GM23338 (cell line): ENCODE results near the gene GRK3. TPM values are rescaled to one million over a fixed set of nuclear protein-coding genes. Genes with fewer than 3 reads are reported as not detected.

Source experiments
- ATAC-seq: fragments of 200-7000 bp; cut with Tn5 transposase; 3 replicates; pipeline ENCODE4 v1.9.1; 2020
- DNase-seq: peaks from one replicate; pipeline ENCODE4 v3.0.0-alpha.2; 2015; ENCODE audit warnings: low spot score
- H2AFZ ChIP-seq: fragments of 200-600 bp; sonication (generic); 2 replicates; pipeline ENCODE4 v1.8.0; 2016; ENCODE audit warnings: antibody characterized with exemption, mild to moderate bottlenecking, moderate library complexity
- H3F3A ChIP-seq: fragments of 200-600 bp; sonication (generic); replicated peaks from 2 replicates; pipeline ENCODE4 v1.8.0; 2017; ENCODE audit warnings: antibody characterized with exemption, mixed run types, low read depth
- H3K27ac ChIP-seq: fragments of 200-600 bp; sonication (generic); 2 replicates; pipeline ENCODE4 v1.6.1; 2016; ENCODE audit warnings: low read depth
- H3K27me3 ChIP-seq: fragments of 200-600 bp; sonication (generic); 2 replicates; pipeline ENCODE4 v1.8.0; 2016; ENCODE audit warnings: mild to moderate bottlenecking, mixed run types, moderate library complexity; ENCODE audit not compliant: insufficient read depth
- H3K36me3 ChIP-seq: fragments of 200-600 bp; sonication (generic); 2 replicates; pipeline ENCODE4 v1.8.0; 2016; ENCODE audit warnings: mild to moderate bottlenecking; ENCODE audit not compliant: insufficient read depth
- H3K4me1 ChIP-seq: fragments of 200-600 bp; sonication (generic); 2 replicates; pipeline ENCODE4 v1.8.0; 2016; ENCODE audit warnings: mild to moderate bottlenecking, moderate library complexity; ENCODE audit not compliant: insufficient read depth
- H3K4me2 ChIP-seq: fragments of 200-600 bp; sonication (generic); 2 replicates; pipeline ENCODE4 v1.7.1; 2017; ENCODE audit warnings: mixed run types
- H3K4me3 ChIP-seq: fragments of 200-600 bp; sonication (generic); 2 replicates; pipeline ENCODE4 v1.6.1; 2016; ENCODE audit warnings: mixed run types
- H3K79me2 ChIP-seq: fragments of 200-600 bp; sonication (generic); replicated peaks from 2 replicates; pipeline ENCODE4 v1.8.0; 2017; ENCODE audit warnings: mild to moderate bottlenecking; ENCODE audit not compliant: insufficient read depth
- H3K9me2 ChIP-seq: fragments of 200-600 bp; sonication (generic); 2 replicates; pipeline ENCODE4 v1.8.0; 2017; ENCODE audit not compliant: insufficient read depth
- H4K20me1 ChIP-seq: fragments of 200-600 bp; sonication (generic); replicated peaks from 2 replicates; pipeline ENCODE4 v1.8.0; 2017; ENCODE audit warnings: mild to moderate bottlenecking; ENCODE audit not compliant: insufficient read depth
- H3K27ac Mint-ChIP-seq: 2 replicates; pipeline ENCODE4 v1.8.0; 2020; ENCODE audit warnings: inconsistent platforms, mild to moderate bottlenecking, moderate library complexity, mixed read lengths
- H3K27me3 Mint-ChIP-seq: 3 replicates; pipeline ENCODE4 v1.8.0; 2022; ENCODE audit warnings: low read depth, mild to moderate bottlenecking, moderate library complexity, mixed read lengths, inconsistent platforms; ENCODE audit not compliant: insufficient read depth, poor library complexity
- H3K36me3 Mint-ChIP-seq: 3 replicates; pipeline ENCODE4 v1.8.0; 2021; ENCODE audit warnings: low read depth, mild to moderate bottlenecking, inconsistent platforms, moderate library complexity, mixed read lengths
- H3K4me1 Mint-ChIP-seq: 3 replicates; pipeline ENCODE4 v1.8.0; 2020; ENCODE audit warnings: mild to moderate bottlenecking, inconsistent platforms, mixed read lengths
- H3K4me3 Mint-ChIP-seq: 3 replicates; pipeline ENCODE4 v1.8.0; 2021; ENCODE audit warnings: moderate library complexity, mild to moderate bottlenecking, inconsistent platforms, mixed read lengths
- H3K9me3 Mint-ChIP-seq: 3 replicates; pipeline ENCODE4 v1.8.0; 2020; ENCODE audit warnings: moderate library complexity, mild to moderate bottlenecking, inconsistent platforms, mixed read lengths
- CREB1 ChIP-seq: fragments of 250-450 bp; sonication (Bioruptor Pico); IDR thresholded peaks from 2 replicates; pipeline ENCODE4 v1.5.0; 2020; ENCODE audit warnings: low read depth, mild to moderate bottlenecking, moderate library complexity
- EZH2 ChIP-seq: fragments of 200-600 bp; sonication (generic); IDR thresholded peaks from one replicate; pipeline ENCODE4 v1.8.0; 2017; ENCODE audit warnings: antibody characterized with exemption, mild to moderate bottlenecking, low read depth; ENCODE audit not compliant: unreplicated experiment
- EZH2phosphoT487 ChIP-seq: fragments of 200-600 bp; sonication (generic); IDR thresholded peaks from one replicate; pipeline ENCODE4 v1.8.1; 2018; ENCODE audit warnings: antibody characterized with exemption; ENCODE audit not compliant: unreplicated experiment
- JUNB ChIP-seq: IDR thresholded peaks from one replicate; pipeline ENCODE4 v1.6.1; 2016; ENCODE audit warnings: antibody characterized with exemption; ENCODE audit not compliant: unreplicated experiment
- NANOG ChIP-seq: IDR thresholded peaks from 2 replicates; pipeline ENCODE4 v1.6.1; 2016; ENCODE audit warnings: antibody characterized with exemption, borderline replicate concordance
- POLR2AphosphoS5 ChIP-seq: IDR thresholded peaks from 2 replicates; pipeline ENCODE4 v1.6.1; 2016; ENCODE audit warnings: antibody characterized with exemption, low read depth
- STAT1 ChIP-seq: IDR thresholded peaks from one replicate; pipeline ENCODE4 v1.6.1; 2016; ENCODE audit warnings: antibody characterized with exemption; ENCODE audit not compliant: unreplicated experiment
- ZNF114 ChIP-seq: fragments of 250-450 bp; sonication (Bioruptor Pico); IDR thresholded peaks from 2 replicates; pipeline ENCODE4 v1.5.0; 2020; ENCODE audit warnings: mild to moderate bottlenecking, moderate library complexity
- ZNF331 ChIP-seq: fragments of 250-450 bp; sonication (Bioruptor Pico); IDR thresholded peaks from 2 replicates; pipeline ENCODE4 v1.5.0; 2020; ENCODE audit warnings: low read depth, mild to moderate bottlenecking, moderate library complexity
- polyA plus RNA-seq: library from polyadenylated mRNA; unstranded; fragments of >200 nt; fragmentation: Nextera tagmentation; extraction: Ambion mirVana; gene quantifications from 2 replicates; pipeline ENCODE4 v1.2.1, GENCODE V29; 2016
- total RNA-seq: library from RNA; depleted of rRNA; stranded (reverse); fragments of >200 nt; shearing (Covaris generic); gene quantifications from 2 replicates; pipeline ENCODE4 v1.2.3, GENCODE V29; 2014
- TF ChIP-seq, protein P1 (sequence below): IDR thresholded peaks from 2 replicates; pipeline ENCODE4 v1.6.1; 2016; ENCODE audit warnings: antibody characterized with exemption
- TF ChIP-seq, protein P2 (sequence below), 2 experiments: fragments of 200-600 bp in 1 of 2; sonication (generic) in 1 of 2; conservative IDR thresholded peaks; 2 replicates each; pipeline versions ENCODE4 v1.5.1 to v1.6.1; 2016 to 2017; ENCODE audit warnings: antibody characterized with exemption in 2 of 2, low read depth in 2 of 2, mild to moderate bottlenecking in 2 of 2, moderate library complexity in 1 of 2
- TF ChIP-seq, protein P3 (sequence below): IDR thresholded peaks from one replicate; pipeline ENCODE4 v1.6.1; 2018; ENCODE audit warnings: antibody characterized with exemption; ENCODE audit not compliant: unreplicated experiment

Gene GRK3
- total and polyA plus RNA-seq, 2 experiments from 2014 or later: 6.0 to 25.3 TPM

DNA sequence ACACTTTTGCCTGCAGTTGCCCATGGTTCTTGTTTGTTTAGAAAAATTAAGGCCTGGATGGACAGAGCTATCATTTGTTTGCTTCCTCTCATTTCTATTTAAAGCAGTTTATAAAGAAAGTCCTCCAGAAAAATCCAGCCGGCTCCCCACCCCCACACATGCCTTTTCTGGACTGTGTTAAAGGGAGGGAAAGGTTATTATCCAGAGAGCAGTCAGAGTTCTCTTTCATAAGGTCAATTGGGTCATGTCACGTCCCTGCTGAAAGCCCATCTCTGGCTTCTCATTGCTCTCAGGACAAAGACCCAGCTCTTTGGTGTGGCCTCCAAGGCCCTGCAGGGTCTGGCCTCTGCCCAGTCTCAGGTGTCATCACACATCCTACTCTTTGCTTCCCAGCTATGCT lies 9.8 kb upstream of the GRK3 start:
- DNase-seq: no peak
- Mint-ChIP-seq H3K4me1 (peaks cover 7% of the 10 kb centered on the region), H3K36me3 (no peaks in the 10 kb centered on the region), H3K4me3 (no peak overlapping the region), H3K27me3 (peaks cover 1% of the 10 kb centered on the region), H3K27ac (no peak overlapping the region), H3K9me3 (0 out of 3 replicates have a peak, but pooled peaks cover 4% of the 10 kb centered on the region)
- no peak overlapping the region for H2AFZ ChIP-seq
- H3K4me3 ChIP-seq: no peak overlapping the region
- no peaks in the 10 kb centered on the region for H3K79me2 ChIP-seq
- no peaks in the 10 kb centered on the region for H3K9me2 ChIP-seq
- TF ChIP-seq ZNF331 (CRISPR knock-in tag) (no peak), CREB1 (CRISPR knock-in tag) (no peak)
- TF ChIP-seq, protein P1, sequence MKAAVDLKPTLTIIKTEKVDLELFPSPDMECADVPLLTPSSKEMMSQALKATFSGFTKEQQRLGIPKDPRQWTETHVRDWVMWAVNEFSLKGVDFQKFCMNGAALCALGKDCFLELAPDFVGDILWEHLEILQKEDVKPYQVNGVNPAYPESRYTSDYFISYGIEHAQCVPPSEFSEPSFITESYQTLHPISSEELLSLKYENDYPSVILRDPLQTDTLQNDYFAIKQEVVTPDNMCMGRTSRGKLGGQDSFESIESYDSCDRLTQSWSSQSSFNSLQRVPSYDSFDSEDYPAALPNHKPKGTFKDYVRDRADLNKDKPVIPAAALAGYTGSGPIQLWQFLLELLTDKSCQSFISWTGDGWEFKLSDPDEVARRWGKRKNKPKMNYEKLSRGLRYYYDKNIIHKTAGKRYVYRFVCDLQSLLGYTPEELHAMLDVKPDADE: no peak
- no peaks in the 10 kb centered on the region for H3K4me1 ChIP-seq
- no peaks in the 10 kb centered on the region for H3F3A ChIP-seq
- no peak overlapping the region for H3K4me2 ChIP-seq
- H3K27ac ChIP-seq: no peak overlapping the region
- no peaks in the 10 kb centered on the region for H3K36me3 ChIP-seq
- H3K27me3 ChIP-seq: no peaks in the 10 kb centered on the region
- no peak for ATAC-seq
- H4K20me1 ChIP-seq: no peaks in the 10 kb centered on the region

DNA sequence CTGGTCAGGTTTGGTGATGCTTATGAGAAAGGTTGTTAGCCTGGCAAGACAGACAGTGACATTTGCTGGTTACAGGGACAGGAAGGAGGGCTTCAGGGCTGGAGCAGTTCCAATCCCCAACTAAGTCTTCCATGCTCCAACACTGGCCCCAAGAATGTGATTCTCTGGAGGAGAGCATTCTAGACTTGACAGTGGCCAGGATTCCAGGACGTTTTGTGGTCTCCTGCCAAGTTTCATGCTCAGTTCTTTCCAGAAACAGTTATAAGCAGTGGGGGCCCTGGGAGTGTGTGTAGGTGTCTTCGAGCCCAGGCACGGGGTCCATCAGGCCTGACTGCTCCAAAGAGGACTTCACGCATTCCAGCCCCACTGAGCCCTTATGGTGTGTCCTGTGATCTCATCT lies 8.9 kb upstream of the GRK3 start:
- Mint-ChIP-seq H3K4me1 (peaks cover 7% of the 10 kb centered on the region), H3K36me3 (no peaks in the 10 kb centered on the region), H3K27ac (no peak overlapping the region), H3K27me3 (peaks cover 1% of the 10 kb centered on the region), H3K4me3 (no peak overlapping the region), H3K9me3 (0 out of 3 replicates have a peak, but pooled peaks cover 4% of the 10 kb centered on the region)
- Histone ChIP-seq H3K36me3 (no peaks in the 10 kb centered on the region), H3F3A (no peaks in the 10 kb centered on the region), H3K4me2 (no peak overlapping the region), H3K27ac (no peak overlapping the region), H3K9me2 (no peaks in the 10 kb centered on the region), H3K79me2 (no peaks in the 10 kb centered on the region), H2AFZ (no peak overlapping the region), H3K27me3 (no peaks in the 10 kb centered on the region), H3K4me1 (no peaks in the 10 kb centered on the region), H4K20me1 (no peaks in the 10 kb centered on the region), H3K4me3 (no peak overlapping the region)
- TF ChIP-seq STAT1 (no peak), EZH2 (no peak), CREB1 (CRISPR knock-in tag) (no peak)
- no peak for ATAC-seq
- no peak for DNase-seq

DNA sequence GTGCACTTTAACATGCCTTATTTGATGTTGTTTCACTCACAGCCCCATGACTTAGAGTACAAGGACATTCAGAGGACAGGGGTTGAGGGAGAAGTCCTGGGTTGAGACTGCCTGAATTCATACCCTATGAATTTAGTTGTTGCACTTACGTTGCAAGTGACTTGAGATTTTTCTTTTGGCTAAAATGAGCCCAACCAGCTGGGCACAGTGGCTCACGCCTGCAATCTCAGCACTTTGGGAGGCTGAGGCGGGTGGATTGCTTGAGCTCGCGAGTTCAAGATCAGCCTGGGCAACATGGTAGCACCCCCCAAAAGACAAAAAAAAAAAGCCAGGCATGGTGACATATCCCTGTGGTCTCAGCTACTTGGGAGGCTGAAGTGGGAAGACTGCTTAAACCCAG lies 7.3 kb upstream of the GRK3 start:
- H3K4me3 Mint-ChIP-seq: no peak overlapping the region
- H3K27me3 Mint-ChIP-seq: peaks cover 1% of the 10 kb centered on the region
- H2AFZ ChIP-seq: no peak overlapping the region
- DNase-seq (no peak), ATAC-seq (no peak)
- H3K9me3 Mint-ChIP-seq: no peaks in the 10 kb centered on the region
- H3K4me2 ChIP-seq: no peak overlapping the region
- no peak overlapping the region for H3K27ac ChIP-seq
- peaks cover 7% of the 10 kb centered on the region for H3K4me1 Mint-ChIP-seq
- H4K20me1 ChIP-seq: no peaks in the 10 kb centered on the region
- H3K4me3 ChIP-seq: no peak overlapping the region
- no peak overlapping the region for H3K27ac Mint-ChIP-seq
- H3K36me3 Mint-ChIP-seq: no peaks in the 10 kb centered on the region
- H3K36me3 ChIP-seq: no peaks in the 10 kb centered on the region
- no peaks in the 10 kb centered on the region for H3F3A ChIP-seq
- H3K79me2 ChIP-seq: no peaks in the 10 kb centered on the region
- H3K27me3 ChIP-seq: 0 out of 2 replicates have a peak, but pooled peaks cover under 1% of the 10 kb centered on the region
- H3K4me1 ChIP-seq: no peaks in the 10 kb centered on the region
- no peaks in the 10 kb centered on the region for H3K9me2 ChIP-seq
- no peak for TF ChIP-seq ZNF114 (CRISPR knock-in tag)
- no peak for TF ChIP-seq POLR2AphosphoS5
- TF ChIP-seq CREB1 (CRISPR knock-in tag): no peak
- TF ChIP-seq JUNB: no peak
- no peak for TF ChIP-seq STAT1
- TF ChIP-seq NANOG: no peak
- TF ChIP-seq, protein P2, sequence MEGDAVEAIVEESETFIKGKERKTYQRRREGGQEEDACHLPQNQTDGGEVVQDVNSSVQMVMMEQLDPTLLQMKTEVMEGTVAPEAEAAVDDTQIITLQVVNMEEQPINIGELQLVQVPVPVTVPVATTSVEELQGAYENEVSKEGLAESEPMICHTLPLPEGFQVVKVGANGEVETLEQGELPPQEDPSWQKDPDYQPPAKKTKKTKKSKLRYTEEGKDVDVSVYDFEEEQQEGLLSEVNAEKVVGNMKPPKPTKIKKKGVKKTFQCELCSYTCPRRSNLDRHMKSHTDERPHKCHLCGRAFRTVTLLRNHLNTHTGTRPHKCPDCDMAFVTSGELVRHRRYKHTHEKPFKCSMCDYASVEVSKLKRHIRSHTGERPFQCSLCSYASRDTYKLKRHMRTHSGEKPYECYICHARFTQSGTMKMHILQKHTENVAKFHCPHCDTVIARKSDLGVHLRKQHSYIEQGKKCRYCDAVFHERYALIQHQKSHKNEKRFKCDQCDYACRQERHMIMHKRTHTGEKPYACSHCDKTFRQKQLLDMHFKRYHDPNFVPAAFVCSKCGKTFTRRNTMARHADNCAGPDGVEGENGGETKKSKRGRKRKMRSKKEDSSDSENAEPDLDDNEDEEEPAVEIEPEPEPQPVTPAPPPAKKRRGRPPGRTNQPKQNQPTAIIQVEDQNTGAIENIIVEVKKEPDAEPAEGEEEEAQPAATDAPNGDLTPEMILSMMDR (conservative IDR thresholded peaks at IDR 0.05; ENCODE audit: low read depth in 2 of 2): no peak
- TF ChIP-seq, protein P3, sequence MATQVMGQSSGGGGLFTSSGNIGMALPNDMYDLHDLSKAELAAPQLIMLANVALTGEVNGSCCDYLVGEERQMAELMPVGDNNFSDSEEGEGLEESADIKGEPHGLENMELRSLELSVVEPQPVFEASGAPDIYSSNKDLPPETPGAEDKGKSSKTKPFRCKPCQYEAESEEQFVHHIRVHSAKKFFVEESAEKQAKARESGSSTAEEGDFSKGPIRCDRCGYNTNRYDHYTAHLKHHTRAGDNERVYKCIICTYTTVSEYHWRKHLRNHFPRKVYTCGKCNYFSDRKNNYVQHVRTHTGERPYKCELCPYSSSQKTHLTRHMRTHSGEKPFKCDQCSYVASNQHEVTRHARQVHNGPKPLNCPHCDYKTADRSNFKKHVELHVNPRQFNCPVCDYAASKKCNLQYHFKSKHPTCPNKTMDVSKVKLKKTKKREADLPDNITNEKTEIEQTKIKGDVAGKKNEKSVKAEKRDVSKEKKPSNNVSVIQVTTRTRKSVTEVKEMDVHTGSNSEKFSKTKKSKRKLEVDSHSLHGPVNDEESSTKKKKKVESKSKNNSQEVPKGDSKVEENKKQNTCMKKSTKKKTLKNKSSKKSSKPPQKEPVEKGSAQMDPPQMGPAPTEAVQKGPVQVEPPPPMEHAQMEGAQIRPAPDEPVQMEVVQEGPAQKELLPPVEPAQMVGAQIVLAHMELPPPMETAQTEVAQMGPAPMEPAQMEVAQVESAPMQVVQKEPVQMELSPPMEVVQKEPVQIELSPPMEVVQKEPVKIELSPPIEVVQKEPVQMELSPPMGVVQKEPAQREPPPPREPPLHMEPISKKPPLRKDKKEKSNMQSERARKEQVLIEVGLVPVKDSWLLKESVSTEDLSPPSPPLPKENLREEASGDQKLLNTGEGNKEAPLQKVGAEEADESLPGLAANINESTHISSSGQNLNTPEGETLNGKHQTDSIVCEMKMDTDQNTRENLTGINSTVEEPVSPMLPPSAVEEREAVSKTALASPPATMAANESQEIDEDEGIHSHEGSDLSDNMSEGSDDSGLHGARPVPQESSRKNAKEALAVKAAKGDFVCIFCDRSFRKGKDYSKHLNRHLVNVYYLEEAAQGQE: no peak
- TF ChIP-seq, protein P1: no peak
- TF ChIP-seq EZH2: no peak
- TF ChIP-seq EZH2phosphoT487: no peak
